SW480 (cell line): ENCODE results near the gene SHC2.
"Not testable (repeated sequence)": the region's sequence is repeated elsewhere in the genome, so short reads cannot be mapped to it uniquely, and the experiment has no call there.

Experiments used
- DNase-seq: peaks from one replicate; pipeline ENCODE4 v3.0.0-alpha.2; 2016; ENCODE audit warnings: low spot score

SHC2 gene

DNA sequence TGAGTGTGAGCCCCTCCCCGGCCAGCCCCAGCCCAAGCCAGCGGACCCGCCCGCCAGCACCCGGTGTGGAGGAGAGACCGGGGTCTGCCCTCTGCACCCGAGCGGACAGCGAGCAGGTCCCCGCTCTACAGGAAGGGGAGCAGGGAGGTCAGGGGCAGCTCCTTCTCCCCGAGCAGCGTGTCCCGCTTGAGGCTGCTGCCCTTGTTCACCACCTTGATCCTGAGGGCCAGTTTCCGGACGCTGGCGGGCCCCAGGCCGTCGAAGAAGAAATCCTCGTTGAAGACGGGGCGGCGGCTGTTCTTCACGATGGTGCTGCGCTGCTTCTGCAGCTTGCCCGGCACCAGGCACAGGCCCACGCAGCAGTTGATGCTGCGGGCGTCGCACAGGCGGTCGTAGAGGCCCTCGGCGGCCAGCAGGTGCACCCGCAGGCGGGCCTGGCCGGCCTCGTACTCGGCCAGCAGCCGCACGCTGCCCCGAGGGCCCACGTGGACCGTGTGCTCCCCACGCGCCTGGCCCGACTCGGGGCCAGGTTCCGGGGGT lies 53.8 kb downstream of the SHC2 start:
- no peak for DNase-seq

DNA sequence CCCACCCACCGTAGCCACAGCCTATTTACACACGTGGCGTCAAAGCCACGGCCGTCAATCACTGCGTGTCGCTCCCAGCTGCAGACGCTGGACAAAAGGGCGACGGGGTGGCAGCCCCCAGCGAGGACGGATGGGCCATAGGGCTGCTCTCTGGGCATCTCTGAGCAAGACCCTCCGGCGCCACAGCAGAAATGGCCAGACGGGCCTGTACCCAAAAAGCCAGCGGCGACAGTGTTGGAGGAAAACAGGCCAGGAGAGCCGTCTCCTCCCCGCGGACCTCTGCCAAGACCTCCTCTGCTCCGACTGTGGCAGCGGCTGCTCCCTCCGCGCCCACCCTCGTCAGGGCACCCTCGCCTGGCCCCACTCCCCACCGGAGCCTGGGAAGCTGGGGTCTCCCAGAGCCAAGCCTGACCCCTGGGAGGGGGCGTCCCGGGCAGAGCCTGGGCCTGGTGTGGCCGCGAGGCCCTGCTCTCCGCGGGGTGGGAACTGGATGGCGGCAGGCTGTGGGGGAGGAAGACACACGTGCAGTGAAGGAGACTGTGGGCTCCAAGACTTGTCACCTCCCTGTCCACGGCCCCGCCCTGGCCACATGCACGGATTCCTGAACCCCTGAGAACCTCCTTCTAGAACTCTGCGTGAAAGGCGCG lies 54.6 kb downstream of the SHC2 start:
- no peak for DNase-seq

DNA sequence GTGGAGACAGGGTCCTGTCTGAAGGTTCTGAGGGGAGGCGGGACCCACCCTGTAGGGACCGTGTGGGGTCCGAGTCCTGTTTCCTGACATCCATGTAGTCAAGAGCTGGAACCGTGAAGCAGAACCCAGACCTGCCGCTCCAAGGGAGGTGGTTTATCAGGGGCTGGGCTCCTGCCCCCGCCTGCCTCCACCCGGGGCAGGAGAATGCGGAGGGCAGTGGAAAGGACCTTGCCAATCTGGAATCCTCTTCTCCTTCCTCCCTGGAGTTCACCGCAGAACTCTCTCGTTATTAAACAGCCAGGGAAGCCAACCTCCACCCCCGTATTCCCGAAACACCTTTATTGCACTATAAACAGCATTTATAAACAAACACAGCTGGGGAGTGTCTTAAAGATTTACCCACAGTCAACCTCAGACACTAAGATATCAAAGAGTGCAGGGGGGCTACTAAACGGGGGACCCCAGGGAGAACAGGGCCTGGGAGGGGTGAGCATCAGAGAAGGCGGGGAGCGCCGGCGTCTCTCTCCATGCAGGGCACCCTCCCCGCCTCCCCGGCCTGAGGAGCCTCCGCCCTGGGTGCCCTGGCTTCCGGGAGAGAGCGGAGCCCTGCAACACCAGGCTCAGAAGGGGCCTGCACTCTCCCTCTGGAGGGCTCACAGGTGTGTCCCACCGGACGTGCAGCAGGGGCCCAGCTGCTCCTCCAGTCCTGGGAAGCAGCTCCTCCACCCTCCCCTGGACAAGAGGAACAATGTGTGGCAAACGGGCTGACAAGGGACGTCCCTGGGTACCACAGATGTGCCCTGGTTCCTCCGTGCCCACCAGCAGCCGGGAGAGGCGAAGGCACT lies 55.5 kb downstream of the SHC2 start:
- peak; percentile 36 for DNase-seq

DNA sequence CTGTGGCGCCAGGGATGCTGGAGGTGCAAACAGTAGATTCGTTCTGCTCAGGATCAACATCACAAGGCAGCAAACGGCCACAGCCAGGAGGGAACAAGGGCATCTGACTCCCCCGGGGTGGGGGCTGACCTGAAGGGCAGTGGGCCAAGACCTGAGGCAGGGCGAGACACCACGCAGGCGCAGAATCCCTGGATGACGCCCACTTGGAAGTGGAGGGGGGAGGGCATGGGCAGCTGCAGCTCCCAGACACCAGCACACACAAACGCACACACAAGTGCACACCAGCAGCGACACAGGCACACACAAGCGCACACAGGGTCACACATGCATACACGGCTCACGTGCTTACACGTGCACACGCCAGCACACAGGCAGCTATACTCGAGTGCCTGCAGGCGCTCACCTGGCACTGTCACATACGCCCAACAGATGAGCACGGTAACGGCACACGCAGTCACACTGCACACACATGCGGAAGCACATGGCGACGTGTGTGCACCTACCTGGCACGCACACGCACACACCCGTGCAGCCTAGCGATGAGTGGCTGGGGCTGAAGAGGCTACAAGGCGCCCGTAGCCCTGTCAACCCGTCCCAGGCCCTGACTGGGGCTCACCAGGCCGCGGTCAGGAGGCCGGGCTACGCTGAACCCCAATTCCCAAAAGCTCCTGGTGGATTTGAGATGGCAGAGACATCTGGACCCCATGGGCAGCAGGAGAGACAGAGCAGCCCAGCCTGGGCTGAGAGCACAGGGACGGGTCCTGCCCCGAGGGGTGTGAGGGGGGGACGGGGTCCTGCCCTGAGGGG lies 57.4 kb downstream of the SHC2 start:
- DNase-seq, result no peak

DNA sequence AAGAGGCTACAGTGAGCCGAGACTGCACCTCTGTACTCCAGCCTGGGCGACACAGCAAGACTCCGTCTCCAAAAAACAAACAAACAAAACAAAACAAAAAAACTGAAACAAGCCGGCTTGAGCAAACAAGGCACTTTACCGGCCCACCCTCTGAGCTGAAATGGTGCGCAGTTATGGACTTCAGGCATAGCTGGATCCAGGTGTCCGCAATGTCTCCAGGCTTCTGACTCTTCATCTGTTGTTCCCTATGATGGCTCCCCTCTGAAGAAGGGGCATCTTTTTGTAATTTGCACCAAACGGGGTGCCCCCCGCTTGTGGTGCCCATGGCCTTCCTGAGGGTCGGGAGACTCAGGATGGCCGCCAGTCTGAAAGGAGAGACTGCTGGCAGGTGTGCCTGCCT lies 58.0 kb downstream of the SHC2 start:
- DNase-seq, result no peak

DNA sequence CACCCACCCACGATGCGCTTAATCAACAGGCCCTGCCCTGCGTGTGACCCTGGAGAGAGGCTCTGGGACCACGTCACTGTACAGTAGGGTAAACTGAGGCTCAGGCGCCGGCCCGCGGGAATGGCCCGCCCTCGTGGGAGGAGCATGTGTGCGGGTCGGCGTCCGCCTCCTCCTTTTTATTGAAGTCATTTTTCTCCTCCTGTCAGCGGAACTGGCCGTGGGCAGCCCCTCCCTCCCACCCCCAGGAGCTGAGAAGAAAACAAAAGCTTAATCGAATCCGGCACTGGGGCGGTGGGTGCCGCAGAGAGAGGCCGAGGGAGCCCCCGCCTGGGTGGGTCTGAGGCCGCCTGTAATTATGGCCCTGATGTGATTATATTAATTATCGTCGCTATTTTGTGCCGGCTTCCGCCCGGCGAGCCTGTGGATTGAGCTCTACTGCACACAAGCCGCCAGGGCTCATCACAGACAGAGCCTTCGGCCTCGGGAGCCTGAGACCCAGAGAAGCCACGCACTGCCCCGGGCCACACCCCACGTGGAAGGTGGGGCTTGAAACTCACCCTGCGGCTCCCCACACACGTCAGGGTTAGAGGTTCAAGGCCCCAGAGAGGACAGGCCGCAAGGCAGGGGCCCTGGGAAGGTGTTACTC lies 58.8 kb downstream of the SHC2 start:
- no peak for DNase-seq

DNA sequence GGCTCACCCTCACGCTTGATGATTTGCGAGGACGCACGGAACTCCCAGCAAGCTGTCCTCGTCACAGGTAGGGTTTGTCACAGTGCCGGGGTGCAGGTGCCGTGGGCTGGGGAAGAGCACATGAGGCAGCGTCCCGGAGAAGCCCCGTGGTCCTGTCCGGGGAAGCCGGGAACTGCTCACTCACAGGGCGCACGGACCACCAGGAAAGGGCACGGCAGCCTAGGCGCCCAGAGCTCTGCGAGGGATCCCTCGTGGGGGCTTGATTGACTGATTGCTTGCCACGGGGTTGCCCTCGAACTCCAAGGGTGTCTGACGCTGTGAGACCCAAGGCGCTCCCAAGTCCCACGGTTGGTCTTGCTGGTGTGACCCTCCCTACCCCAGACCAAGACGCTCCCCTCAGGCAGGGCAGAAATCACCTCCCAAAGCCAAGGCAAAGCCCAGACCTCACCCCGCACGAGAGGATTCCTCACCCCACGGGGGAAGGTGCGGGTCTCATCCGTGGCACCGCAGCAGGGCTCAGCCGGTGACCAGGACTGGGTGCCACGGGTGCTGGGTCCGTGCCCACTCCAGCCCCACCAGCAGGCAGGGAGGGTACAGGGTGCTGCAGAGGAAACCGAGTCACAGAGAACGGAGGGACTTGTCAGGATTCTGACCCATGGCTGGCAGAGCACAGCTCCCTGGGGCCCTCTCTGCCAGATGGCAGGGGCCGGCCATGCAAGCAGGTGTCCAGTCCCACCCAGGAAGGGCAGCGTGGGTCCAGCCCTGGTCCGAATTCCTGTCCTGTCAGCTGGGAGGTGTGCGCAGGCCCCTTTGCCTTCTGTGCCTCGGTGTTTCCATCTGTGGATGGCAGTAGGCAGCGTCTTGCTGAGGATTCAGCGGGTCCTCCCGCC lies 59.6 kb downstream of the SHC2 start:
- DNase-seq, result no peak

DNA sequence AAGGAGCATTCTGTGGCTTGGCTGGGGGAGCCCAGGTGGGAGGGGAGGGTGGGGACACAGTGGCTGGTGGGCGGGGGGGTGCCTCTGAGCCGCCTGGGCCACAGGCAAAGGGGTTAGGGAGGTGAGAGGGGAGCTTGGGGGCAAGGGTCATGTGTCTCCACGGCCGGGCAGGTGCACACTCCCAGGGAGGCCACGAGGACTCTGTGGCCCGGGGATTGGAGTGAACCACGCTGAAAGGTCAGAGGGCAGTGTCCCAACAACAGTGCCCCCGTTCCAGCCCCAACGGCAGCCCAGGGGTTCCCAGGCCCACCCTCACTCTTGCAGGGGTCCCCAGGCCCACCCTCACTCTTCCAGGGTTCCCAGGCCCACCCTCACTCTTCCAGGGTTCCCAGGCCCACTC lies 61.5 kb downstream of the SHC2 start:
- DNase-seq, result no peak

DNA sequence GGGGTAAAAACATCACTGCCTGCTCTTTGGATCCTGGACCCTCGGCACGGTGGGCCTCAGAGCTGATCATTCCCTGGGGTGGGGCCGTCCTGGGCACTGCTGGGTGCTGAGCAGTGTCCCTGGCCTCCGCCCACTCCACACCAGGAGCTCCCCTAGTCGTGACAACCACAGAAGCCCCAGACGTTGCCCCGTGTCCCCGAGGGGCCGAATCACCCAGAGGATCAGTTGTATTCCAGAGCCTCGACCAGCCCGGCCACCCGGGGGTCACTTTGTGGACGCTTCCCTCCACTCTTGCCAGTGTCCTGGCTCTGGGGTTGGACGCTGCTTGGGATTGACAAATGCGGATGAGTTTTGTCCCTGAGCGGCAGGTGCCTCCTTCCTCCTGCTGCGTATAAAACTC lies 62.1 kb downstream of the SHC2 start:
- no peak for DNase-seq

DNA sequence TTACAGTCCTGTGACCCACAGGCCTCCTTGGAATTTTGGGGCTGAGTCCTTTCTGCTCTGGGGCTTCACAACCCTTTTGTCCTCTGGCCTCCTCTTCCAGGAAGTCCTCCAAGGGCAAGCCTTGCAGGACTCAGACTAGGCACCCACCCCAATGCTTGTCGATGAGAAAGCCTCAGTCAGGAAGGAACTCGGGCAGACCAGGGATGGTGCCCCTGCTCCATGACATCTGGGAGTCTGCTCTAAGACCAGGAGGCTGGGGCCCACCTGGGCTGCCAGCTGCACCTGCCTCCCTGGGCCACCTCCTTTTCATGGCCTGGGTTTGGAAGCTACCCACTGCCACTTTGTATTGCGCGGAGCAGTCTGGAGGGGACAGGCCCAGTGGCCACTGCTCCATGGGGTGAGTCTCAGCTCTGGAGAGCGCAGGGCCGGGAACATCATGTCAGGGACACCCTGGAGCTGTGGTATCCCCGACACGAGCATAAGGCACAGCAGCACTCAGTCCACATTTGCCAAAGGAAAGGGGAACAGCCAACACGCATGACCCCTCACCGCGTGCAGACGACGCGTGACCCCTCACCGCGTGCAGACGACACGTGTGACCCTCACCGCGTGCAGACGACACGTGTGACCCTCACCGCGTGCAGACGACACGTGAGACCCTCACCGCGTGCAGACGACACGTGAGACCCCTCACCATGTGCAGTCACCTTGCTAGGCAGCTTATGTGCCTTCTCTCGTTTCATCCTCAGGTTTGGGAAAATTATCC lies 62.7 kb downstream of the SHC2 start:
- no peak for DNase-seq

DNA sequence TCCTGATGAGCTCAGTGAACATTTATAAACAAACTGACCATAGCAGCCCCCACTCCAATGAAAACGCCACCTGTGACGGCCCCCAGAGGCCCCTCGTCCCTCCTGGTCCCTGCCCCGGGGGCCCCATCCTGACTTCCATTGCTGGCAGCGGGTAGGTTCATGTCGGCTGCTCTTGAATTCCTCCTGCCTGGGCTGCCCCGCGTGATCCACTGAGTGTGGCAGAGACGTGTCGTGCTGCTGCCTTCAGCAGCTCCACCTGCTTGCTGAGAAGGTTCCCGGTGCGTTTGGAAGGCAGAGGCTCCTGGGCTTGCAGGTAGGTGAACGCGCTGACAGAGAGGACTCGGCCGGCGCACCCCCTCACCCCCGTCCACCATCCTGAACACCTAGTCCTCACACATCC lies 63.5 kb downstream of the SHC2 start:
- DNase-seq, result no peak

DNA sequence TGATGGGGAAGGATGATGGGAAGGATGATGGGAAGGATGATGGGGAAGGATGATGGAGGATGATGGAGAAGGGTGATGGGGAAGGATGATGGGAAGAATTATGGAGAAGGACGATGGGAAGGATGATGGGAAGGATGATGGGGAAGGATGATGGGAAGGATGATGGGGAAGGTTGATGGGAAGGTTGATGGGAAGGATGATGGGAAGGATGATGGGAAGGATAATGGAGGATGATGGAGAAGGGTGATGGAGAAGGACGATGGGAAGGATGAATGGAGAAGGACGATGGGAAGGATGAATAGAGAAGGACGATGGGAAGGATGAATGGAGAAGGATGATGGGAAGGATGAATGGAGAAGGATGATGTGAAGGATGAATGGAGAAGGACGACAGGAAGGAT lies 65.4 kb downstream of the SHC2 start:
- no peak for DNase-seq

DNA sequence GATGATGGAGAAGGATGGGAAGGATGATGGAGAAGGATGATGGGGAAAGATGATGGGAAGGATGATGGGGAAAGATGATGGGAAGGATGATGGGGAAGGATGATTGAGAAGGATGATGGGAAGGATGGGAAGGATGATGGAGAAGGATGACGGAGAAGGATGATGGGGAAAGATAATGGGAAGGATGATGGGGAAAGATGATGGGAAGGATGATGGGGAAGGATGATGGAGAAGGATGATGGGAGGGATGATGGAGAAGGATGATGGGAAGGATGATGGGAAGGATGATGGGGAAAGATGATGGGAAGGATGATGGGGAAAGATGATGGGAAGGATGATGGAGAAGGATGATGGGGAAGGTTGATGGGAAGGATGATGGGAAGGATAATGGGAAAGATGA lies 66.0 kb downstream of the SHC2 start:
- DNase-seq, result not testable (repeated sequence)

DNA sequence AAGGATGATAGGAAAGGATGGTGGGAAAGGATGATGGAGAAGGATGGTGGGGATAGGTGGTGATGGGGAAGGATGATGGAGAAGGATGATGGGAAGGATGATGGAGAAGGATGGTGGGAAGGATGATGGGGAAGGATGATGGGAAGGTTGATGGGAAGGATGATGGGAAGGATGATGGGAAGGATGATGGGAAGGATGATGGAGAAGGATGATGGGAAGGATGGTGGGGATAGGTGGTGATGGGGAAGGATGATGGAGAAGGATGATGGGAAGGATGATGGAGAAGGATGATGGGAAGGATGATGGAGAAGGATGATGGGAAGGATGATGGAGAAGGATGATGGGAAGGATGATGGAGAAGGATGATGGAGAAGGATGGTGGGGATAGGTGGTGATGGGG lies 67.3 kb downstream of the SHC2 start:
- DNase-seq, result not testable (repeated sequence)

DNA sequence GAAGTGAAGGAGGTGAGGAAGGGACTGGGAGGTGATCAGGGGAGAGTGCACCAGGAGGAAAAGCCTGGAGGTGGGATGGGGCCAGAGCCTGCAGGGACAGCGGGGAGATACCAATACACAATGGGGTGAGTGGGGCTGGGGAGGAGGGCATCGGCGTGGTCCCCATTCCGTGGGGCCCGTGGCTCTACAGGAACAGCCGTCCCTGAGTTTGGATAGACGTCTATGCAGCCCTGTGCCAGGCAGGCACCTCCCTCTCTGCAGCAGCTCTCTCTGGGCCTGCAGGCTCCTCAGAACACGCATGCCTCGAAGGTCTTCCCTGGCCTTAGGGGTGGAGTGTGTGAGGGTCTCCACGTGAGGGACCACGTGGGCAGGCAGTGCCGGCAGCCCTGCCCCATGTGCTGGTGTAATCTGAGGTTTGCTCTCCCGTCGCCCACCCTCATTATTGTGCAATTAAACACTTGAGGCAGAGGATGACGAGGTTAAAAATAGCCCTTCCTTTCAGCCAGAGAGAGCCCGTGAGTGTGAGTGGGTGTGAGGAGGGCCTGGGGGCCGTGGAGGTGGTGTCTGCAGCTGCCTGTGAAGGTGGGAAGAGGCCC lies 68.4 kb downstream of the SHC2 start:
- no peak for DNase-seq

DNA sequence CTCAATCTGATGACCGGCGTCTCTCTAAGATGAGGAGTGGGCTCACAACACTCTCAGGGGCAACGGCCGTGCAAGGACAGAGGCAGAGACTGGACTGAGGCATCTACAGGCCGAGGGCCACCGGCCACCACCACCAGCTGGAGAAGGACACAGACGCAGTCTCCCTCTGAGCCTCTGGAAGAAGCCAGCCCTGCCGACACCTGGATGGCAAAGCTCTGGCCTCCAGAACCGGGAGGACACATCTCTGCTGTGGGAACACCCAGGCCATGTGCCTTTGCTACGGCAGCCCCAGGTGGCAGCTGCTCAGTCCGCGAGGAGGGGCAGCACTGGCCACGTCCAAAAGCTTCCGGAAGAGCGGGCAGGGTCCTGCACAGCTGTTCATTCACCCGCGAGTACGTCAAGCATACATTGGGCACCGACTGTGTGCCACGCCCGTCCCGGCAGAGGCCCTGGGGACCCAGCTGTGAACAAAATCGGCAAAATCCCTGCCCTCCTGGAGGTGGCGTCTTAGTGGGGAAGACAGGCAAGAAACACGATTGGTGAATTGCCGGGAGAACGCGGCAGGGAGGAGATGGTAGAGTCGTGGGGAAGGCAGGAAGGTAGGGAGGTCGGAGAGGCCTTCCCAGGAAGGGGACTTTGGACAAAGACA lies 69.0 kb downstream of the SHC2 start:
- no peak for DNase-seq

DNA sequence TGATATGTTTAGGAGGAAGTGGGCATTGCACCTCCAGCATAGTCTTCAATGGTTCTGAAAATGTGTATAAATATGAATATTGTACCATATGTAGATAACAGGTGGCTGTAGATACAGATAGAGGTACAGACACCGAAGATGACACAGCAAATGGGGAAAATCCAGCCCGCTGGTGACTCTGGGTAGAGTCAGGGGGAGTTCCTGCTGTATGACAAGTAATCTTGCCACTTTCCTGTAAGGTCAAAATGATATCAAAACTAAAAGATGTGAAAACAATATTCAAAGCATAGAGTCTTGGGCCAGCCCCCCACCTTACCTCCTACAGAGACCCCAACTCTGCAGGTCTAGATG lies 69.7 kb downstream of the SHC2 start:
- DNase-seq, result no peak

DNA sequence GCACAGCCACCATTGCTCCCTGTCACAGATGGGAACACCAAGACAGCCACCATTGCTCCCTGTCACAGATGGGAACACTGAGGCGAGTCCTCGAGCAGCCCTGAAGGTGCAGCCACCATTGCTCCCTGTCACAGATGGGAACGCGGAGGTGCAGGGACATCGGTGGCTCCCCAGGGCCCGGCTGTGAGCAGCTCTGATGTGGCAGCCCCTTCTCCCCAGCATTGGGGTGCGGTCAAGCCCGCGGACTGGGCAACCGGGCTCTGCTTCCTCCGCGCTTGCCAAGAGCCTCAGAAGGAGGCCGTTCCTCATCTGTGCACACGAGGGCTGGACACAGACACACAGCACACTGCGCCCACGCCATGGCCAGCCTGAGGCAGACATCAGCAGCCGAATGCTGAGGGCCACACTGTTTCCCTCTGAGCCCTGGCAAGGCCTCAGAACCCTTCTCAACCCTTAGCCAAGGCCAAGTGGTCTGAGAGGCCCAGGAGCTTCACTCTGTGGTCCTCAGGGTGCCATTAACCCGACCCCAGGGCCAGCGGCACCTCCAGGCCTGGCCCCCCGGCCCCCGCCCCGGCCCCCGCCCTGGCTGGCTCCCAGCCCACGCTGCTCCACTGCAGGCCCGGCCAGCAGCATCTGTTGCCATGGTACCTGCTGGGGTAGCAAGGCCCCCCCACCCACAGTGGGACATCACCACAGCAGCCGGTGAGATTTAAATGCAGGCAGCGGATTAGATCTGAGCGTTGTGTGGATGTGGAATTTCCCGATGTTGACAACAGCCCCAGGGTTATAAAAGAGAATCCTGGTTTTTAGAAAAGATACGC lies 70.2 kb downstream of the SHC2 start:
- no peak for DNase-seq

DNA sequence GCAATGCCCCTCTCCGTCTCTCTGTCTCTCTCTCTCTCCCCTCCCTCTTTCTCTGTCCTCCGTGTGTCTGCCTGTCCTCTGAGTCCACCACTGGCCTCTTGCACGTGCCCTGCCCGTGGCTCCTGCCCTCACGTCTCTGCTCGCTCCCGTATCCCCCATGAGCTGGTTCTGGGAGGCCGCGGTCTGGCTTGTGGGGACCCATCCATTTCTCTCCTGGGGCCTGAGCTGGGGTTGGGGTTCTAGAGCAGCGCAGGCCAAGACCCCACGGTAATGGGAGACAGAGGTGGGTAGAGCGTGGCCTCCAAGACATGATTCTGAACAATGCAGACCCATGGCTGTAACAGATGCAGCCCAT lies 70.9 kb downstream of the SHC2 start:
- DNase-seq, result no peak
